MCF 10A (cell line): Measurements from ENCODE around the gene MAN2B2. TPM values are rescaled to one million over a fixed set of nuclear protein-coding genes. Genes with fewer than 3 reads are reported as not detected.

Experiments used
- BruUV-seq: library from RNA; stranded (reverse); fragments of 400-500 nt; replicated peaks from 2 replicates; lab custom pipeline; 2021; lab: Mats Ljungman, UMichigan
- CTCF ChIA-PET: fragments of 300-600 bp; sonication (Branson Sonifier 250); formaldehyde crosslinking; extraction: SDS; loops from one replicate; lab custom pipeline; 2021; ENCODE audit warnings: antibody characterized with exemption, inconsistent platforms; lab: Yijun Ruan, JAX
- POLR2A ChIA-PET: fragments of 300-600, 350-650 bp; sonication (Branson Sonifier 250); formaldehyde crosslinking; extraction: SDS; loops from one replicate; lab custom pipeline; 2020; ENCODE audit warnings: antibody characterized with exemption, inconsistent platforms; lab: Yijun Ruan, JAX
- DNase-seq: peaks from one replicate; pipeline ENCODE4 v3.0.0-alpha.2; 2018; ENCODE audit not compliant: unreplicated experiment
- H3K27ac Mint-ChIP-seq: one replicate; pipeline ENCODE4 v1.8.0; 2022; ENCODE audit warnings: mild to moderate bottlenecking, low read depth, mixed read lengths; ENCODE audit not compliant: unreplicated experiment
- H3K27me3 Mint-ChIP-seq: one replicate; pipeline ENCODE4 v1.8.0; 2022; ENCODE audit warnings: mixed read lengths; ENCODE audit not compliant: insufficient read depth, unreplicated experiment
- H3K36me3 Mint-ChIP-seq: one replicate; pipeline ENCODE4 v1.8.0; 2022; ENCODE audit warnings: mild to moderate bottlenecking, moderate library complexity, mixed read lengths; ENCODE audit not compliant: insufficient read depth, unreplicated experiment
- H3K4me1 Mint-ChIP-seq: one replicate; pipeline ENCODE4 v1.8.0; 2022; ENCODE audit warnings: mixed read lengths; ENCODE audit not compliant: insufficient read depth, unreplicated experiment
- H3K4me3 Mint-ChIP-seq: one replicate; pipeline ENCODE4 v1.8.0; 2022; ENCODE audit warnings: mild to moderate bottlenecking, moderate library complexity, mixed read lengths; ENCODE audit not compliant: unreplicated experiment
- H3K9me3 Mint-ChIP-seq: one replicate; pipeline ENCODE4 v1.8.0; 2022; ENCODE audit warnings: mixed read lengths; ENCODE audit not compliant: unreplicated experiment
- intact Hi-C: fragments of 100-400 bp; cut with micrococcal nuclease; formaldehyde crosslinking; loops from 2 replicates; pipeline ENCODE4 v1.14.1; 2022
- total RNA-seq: library from RNA; stranded (reverse); gene quantifications from 2 replicates; pipeline ENCODE4 v1.2.3, GENCODE V29; 2022
- TF ChIP-seq, protein P1 (sequence below): fragments of 200-600 bp; IDR thresholded peaks from one replicate; pipeline ENCODE4 v1.8.0; 2022; ENCODE audit warnings: antibody characterized with exemption, mild to moderate bottlenecking; ENCODE audit not compliant: unreplicated experiment

Gene MAN2B2
- total RNA-seq, 1 experiment from 2014 or later = 12.5 TPM

DNA sequence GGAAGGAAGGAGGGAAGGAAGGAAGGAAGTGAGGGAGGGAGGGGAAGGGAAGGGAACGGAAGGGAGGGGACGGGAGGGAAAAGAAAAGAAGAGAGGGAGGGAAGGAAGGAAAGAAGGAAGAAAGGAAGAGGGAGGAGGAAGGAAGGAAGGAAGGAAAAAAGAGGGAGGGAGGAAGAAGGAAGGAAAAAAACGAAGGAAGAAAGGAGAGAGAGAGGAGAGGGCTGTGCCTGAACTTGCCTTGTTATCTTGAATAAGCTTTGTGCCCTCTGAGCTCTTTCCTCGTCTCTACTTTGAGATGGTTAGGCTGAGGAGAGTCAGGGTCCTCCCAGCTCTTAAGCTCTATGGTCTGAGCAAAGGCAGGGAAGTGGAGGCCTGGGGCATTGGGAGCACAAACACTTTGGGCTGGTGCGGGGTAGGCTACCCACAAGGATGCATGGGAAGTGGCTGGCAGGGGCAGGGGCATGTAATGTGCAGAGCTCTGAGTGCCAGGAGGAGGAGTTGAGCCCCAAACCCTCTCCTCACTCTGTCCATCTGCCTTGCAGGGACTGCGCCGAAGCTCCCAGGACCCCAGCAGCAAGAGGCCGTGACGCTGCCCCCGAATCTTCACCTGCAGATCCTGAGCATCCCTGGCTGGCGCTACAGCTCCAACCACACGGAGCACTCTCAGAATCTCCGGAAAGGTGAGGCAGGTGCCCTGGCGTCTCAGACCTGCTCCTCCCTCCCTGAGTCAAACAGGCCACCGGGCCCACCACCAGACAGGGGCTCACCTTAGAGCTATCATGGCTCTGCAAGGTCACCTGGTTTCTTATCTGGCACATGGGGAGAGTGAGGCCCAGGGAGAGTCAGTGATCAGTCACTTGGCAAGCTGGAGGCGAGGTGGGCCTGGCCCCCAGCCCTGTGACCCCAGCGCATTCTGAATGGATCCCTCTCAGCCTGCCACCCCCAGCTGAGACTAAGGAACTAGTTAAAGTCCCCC is 39.0 kb downstream of the MAN2B2 start:
- Mint-ChIP-seq H3K36me3 (peaks cover 17% of the 10 kb centered on the region), H3K4me1 (no peaks in the 10 kb centered on the region), H3K27me3 (no peaks in the 10 kb centered on the region), H3K4me3 (no peak overlapping the region), H3K27ac (no peak overlapping the region), H3K9me3 (no peaks in the 10 kb centered on the region)
- BruUV-seq = no TSS peak
- ChIA-PET CTCF (interaction anchor here (0.6 kb wide), 1 partner anchor 8 kb away, joined by 4 read pairs; no protein-coding TSS in a partner anchor), POLR2A (interaction anchor here (1.0 kb wide), 1 partner anchor 27 kb away, joined by 4 read pairs; the partner anchor contains the start of gene MRFAP1)
- DNase-seq = no peak
- intact Hi-C loops = no loop called here
- TF ChIP-seq, protein P1, sequence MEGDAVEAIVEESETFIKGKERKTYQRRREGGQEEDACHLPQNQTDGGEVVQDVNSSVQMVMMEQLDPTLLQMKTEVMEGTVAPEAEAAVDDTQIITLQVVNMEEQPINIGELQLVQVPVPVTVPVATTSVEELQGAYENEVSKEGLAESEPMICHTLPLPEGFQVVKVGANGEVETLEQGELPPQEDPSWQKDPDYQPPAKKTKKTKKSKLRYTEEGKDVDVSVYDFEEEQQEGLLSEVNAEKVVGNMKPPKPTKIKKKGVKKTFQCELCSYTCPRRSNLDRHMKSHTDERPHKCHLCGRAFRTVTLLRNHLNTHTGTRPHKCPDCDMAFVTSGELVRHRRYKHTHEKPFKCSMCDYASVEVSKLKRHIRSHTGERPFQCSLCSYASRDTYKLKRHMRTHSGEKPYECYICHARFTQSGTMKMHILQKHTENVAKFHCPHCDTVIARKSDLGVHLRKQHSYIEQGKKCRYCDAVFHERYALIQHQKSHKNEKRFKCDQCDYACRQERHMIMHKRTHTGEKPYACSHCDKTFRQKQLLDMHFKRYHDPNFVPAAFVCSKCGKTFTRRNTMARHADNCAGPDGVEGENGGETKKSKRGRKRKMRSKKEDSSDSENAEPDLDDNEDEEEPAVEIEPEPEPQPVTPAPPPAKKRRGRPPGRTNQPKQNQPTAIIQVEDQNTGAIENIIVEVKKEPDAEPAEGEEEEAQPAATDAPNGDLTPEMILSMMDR = no peak

DNA sequence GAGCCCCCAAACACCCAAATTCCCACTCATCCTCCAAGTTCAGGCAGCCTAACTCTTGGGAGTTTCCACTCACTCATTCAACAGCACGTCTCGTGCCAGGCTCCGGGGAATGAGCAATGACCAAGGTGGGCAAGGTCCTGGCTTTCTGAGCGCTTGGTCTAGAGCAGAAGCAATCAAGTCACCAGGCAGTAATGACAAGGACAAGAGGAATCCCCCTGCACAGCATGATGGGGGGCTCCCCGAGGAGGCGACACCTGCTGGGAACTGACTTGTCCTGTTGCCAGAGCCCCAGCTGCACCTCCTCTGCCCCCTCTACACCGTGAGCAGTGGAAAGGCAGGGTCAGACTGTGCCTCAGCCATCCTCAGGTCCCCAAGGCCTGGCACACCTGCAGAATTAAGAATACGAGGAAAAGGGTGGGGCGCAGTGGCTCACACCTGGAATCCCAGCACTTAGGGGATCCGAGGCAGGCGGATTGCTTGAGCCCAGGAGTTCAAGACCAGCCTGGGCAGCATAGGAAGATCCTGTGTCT is 39.8 kb downstream of the MAN2B2 start:
- ChIA-PET CTCF (no interaction called here), POLR2A (interaction anchor here (0.6 kb wide), 1 partner anchor 48 kb away, joined by 3 read pairs; no protein-coding TSS in a partner anchor)
- no peak for DNase-seq
- H3K4me1 Mint-ChIP-seq = no peaks in the 10 kb centered on the region
- TF ChIP-seq, protein P1 = no peak
- no peaks in the 10 kb centered on the region for H3K9me3 Mint-ChIP-seq
- H3K27ac Mint-ChIP-seq = no peak overlapping the region
- no peaks in the 10 kb centered on the region for H3K27me3 Mint-ChIP-seq
- intact Hi-C loops = no loop called here
- H3K4me3 Mint-ChIP-seq = no peak overlapping the region
- H3K36me3 Mint-ChIP-seq = peaks cover 17% of the 10 kb centered on the region
- no TSS peak for BruUV-seq

DNA sequence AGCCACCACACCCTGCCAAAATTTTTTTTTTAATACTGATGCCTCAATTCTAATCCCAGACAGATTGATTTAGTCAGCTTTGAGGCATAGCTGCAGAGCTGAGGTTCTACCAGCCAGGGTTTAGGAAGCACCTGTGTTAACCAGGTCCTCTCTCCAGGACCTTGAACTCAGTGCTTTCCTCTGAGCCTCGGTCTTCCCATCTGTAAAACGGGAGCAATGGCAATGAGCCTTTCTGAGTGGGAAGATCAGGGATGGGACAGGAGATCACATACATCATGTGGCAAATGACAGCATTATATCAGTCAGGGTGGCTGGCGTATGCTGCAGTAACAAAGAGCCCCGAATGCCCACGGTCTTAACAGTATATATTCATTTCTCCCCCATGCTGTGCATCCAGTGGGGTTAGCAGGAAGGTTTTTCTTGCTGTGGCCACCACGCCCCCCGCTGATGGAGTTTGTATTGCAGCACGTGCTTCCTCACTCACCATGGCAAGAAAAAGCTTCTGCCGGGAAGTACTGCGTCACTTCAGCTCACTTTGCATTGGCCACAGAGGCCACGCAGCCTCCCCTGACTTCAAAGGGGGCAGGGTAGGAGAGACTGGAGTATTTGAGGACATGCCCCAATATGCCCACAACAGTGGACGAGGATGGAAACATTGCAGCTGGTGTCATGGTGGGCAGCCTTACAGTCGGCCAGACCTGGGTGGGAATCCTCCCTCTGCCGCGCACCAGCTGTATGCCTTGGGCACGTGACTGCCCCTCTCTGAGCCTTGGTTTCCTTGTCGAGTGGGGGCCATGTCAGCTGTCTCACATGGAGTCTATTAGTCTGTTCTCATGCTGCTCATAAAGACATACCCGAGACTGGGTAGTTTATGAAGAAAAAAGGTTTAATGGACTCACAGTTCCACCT is 41.4 kb downstream of the MAN2B2 start:
- H3K36me3 Mint-ChIP-seq = peaks cover 19% of the 10 kb centered on the region
- CTCF ChIA-PET = interaction anchor here (0.6 to 1.5 kb wide), 4 partner anchors 15 to 95 kb away, joined by 3 to 5 read pairs (median 3); no protein-coding TSS in a partner anchor
- no peak overlapping the region for H3K27ac Mint-ChIP-seq
- H3K9me3 Mint-ChIP-seq = no peaks in the 10 kb centered on the region
- no TSS peak for BruUV-seq
- H3K4me1 Mint-ChIP-seq = no peaks in the 10 kb centered on the region
- intact Hi-C loops = no loop called here
- no peaks in the 10 kb centered on the region for H3K27me3 Mint-ChIP-seq
- H3K4me3 Mint-ChIP-seq = no peak overlapping the region
- no peak for DNase-seq
- POLR2A ChIA-PET = interaction anchor here (0.6 kb wide), 1 partner anchor 24 kb away, joined by 3 read pairs; no protein-coding TSS in a partner anchor
- TF ChIP-seq, protein P1 = no peak
